Activated effector memory CD4-positive, alpha-beta T cell treated with Interleukin-2 at 50 U/mL for 16 hours (primary cell): ENCODE measurements around the gene OLFML2A.
"Not testable (repeated sequence)": the region's sequence is repeated elsewhere in the genome, so short reads cannot be mapped to it uniquely, and the experiment has no call there.

Source experiments
- DNase-seq: peaks from one replicate; pipeline ENCODE4 v3.0.0-alpha.2; 2020

Gene OLFML2A

DNA sequence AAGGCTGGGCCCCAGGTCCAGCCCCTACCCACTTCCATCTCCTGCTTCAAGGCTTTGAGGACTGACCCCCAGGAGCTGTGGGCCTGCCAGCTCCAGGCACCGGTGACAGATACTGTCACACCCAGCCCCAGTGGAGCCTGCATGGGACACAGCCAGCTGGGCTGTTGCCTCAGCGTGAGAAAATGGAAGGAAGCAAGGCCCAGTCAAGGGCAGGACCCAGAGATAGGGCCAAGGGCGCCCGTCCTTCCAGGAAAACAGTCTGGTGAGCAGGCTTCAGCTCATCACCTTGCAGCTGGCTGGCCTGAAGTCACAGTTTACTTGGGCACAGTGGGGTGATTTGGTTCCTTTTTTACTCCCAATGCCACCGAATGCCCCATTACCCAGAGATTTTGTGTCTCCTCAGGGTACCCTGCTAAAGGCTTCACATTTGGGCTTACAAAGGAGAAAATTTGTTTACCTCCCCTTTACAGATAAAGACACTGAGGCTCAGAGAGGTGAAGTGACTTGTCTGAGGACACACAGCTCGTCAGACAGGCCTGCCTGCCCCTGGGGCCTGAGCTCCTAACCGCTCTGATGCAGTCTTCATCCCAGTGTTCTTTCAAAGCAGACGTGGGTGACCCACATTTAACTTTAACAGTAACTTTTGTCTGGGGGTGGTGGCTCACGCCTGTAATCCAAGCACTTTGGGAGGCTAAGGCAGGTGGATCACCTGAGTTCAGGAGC, 54.9 kb downstream of the OLFML2A start:
- DNase-seq = no peak

GRCh38 chr9:124834591-124834990, 57.7 kb downstream of the OLFML2A start:
- no peak for DNase-seq

DNA sequence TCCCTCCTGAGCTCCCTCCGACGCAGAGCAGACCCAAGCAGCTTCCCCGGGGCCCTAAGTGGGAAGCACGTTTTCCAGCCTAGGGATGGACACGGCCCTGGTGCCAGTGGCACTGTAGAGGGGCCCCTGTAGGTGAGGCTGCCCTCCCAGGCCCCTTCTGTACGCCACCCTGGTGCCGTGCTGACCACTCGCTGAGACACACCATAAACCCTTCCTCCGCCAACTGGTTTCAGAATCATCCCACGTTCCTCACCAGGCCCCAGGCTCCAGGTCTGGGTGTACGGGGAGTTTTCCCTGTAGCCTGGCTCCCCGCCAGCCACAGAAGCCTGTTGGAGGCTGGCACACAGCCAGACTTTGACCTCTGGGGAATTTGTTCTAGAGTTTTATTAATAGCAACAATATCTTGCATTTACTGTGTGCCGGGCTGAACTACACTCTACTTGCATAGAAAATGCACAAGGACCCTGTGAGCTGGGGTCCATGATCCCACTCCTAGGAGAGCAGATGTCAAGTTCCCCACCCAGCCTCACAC, 58.2 kb downstream of the OLFML2A start:
- DNase-seq = no peak

- DNase-seq = not testable (repeated sequence)
Measured at GRCh38 chr9:124838132-124838531, 61.2 kb downstream of the OLFML2A start.

GRCh38 chr9:124838567-124839275, 61.8 kb downstream of the OLFML2A start:
- DNase-seq = not testable (repeated sequence)

DNA sequence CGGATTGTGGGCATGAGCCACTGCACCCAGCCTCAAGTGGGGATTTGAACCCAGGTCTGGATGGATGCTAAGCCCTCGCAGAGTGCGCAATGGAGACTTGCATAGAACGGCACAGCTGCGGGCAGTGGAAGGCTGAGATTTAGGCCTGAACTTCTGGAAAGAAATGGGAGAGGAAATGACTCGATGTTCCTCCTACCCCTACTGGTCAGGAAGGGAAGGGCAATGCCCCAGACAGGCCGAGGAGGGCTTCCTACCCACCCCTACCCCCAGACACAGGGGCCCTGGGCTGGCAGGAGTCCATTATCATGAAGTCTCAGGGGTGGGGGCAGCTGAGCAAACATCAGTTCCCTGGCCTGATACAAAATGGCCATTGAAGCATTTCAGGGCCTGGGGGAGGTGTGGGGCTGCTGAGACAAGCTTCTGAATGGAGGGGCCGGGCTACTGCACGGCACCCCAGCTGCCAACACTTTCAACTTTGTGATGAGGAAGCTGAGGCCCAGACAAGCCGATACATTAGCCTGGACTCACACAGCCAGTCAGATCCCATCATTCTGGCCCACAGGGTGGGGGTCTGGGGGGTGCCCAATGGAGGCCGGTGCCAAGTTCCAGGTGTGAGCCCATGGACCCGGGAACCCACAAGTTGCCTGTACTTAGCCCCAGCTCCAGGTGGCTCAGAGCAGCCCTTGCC, 62.8 kb downstream of the OLFML2A start:
- DNase-seq = no peak

DNA sequence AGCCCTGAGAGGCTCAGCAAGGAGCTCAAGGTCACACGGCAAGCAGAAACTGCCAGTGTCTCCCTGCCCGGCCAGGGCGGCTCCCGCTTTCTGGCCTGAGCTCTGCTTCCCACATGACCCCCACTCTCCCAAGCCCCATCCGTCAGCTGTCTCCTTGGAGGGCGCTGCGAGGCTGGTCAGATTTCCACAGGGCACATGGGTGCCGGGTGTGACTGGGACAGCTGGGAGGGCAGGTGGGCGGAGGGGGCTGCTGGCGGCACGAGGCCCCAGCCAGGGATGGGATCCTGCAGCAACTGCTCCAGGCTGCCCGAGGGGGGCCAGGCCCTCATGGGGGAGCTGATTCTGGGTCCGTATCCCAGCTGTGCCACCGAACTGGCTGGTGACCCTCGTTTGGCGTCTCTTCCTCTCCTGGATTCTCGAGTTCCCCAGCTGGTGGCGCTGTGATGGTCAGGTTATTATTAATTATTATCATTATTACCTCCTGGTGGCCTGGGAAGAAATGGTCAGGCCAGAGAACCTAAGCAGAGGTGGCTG, 63.4 kb downstream of the OLFML2A start:
- no peak for DNase-seq

GRCh38 chr9:124841075-124841821, 64.3 kb downstream of the OLFML2A start:
- no peak for DNase-seq

DNA sequence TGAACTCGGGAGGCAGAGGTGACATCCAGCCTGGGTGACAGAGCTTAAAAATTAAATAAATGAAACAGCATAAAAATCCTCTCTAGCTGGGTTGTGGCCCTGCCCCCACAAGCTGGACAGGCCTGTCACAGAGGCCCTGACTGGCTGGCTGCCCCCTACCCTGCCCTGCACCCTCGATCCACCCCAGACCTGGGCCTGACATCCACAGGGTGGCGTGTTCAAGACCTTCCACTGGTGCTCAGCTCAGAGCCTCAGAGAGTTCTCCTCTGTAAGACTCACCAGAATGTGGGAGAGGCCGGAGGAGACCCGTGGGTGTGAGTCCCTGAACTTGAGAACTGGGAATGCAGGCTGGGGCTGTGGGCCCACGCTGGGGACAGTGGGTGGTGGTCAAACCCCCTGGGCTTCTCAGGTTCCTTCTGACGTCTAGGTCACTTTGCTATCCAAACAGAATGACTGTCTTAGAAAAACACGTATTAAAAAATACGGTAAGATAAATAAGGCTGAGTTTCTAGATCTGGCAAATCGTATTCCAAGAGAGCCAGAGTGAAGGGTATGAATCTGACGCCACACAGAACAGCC, 66.6 kb downstream of the OLFML2A start:
- DNase-seq = no peak

DNA sequence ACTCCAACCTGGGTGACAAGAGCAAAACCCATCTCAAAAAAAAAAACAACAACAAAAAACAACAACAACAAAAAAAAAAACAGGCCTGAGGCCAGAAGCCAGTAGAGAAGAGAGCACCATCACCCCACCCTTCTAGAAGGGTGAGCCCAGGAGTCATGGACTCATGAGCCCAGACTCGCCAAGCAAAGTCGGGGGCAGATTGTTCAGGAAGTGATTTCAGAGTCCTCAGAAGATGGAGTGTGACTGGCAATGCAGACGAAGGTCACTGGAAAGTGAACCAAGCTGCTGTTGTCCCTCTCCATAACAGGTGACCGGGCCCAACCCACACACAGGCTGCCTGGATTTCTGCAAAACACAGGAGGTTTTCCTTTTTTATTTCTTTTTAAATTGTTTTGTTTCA, 67.4 kb downstream of the OLFML2A start:
- no peak for DNase-seq

DNA sequence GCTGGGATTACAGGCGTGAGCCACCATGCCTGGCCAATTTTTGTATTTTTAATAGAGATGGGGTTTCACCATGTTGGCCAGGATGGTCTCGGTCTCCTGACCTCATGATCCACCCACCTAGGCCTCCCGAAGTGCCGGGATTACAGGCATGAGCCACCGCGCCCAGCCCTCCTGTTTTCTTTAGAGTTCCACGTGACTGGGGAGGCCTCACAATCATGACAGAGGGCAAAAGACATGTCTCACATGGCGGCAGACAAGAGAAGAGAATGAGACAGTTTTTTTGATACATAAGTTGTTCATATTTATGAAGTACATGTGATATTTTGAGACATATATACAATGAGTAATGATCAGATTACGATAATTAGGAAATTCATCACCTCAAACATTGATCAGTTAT, 69.5 kb downstream of the OLFML2A start:
- not testable (repeated sequence) for DNase-seq

DNA sequence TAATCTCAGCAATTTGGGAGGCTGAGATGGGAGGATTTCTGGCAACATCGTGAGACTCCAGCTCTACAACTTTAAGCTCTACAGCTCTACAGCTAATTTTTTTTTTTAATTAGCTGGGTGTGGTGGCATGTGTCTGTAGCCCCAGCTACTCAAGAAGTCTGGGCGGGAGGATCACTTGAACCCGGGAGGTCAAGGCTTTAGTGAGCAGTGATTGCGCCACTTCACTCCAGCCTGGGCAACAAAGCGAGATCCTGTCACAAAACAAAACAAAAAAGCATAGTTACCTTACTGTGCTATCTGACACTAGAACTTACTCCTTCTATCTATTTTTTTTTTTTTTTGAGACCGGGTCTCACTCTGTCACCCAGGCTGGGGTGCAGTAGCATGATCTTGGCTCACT, 70.0 kb downstream of the OLFML2A start:
- DNase-seq = no peak

- DNase-seq = no peak
Measured at GRCh38 chr9:124849801-124850200, 72.9 kb downstream of the OLFML2A start.

GRCh38 chr9:124852121-124852828, 75.3 kb downstream of the OLFML2A start:
- no peak for DNase-seq

DNA sequence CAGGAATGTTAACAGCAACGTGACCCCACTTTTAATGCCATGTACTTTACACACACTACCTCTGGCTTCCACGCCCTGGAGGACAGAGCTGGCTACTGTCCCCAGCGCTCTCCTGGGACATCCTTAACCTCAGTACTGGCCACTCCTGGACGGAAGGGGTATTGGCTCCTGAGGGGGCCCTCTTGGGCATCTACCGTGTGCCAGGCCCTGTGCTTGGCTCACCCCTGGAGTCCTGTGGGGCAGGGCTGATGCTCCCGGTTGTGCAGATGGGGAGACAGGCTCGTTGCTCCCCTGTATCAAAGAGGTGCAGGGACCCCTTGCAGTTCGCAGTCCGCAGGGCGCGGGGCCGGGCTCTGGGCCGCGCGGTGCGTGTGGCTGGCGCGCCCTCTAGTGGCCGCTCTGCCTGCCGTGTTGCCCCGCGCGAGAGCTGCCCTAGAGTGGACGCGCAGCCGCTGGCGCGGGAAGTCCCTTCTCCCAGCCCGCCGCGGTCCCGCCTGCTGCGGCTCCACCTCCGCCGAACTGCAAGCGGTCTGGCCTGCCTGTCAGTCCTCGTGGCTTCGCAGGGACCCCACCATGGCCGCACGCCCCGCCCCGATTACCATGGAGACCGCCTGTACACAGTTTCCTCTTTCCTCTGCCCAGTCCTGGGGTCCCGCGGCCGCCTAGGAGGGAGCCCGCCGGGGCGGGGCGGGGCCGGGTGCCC, 76.0 kb downstream of the OLFML2A start, which contains the start of gene WDR38:
WDR38 (plus strand) TSS at position 632 of the 703 bp plus-strand sequence. CDS start 72 bp downstream, outside the sequence.
- peak; percentile 67 for DNase-seq

GRCh38 chr9:124853605-124854143, 76.7 kb downstream of the OLFML2A start:
- no peak for DNase-seq

DNA sequence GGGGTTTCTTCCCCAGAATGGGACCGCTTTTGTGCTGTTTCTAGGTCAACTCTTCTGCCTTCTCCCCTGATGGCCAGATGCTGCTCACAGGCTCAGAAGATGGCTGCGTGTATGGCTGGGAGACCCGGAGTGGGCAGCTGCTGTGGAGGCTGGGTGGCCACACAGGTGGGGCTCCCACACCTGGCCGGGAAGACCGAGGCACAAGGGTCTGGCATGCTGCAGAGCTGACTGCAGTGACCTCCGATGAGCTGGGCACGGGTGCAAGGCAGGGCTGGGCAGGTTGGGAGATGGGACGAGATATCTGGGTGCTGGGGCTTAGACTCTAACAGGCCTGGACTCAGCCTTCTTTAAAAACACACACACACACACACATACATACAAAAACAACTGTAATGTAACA, 77.2 kb downstream of the OLFML2A start:
- no peak for DNase-seq

GRCh38 chr9:124854822-124855221, 77.9 kb downstream of the OLFML2A start:
- DNase-seq = no peak

DNA sequence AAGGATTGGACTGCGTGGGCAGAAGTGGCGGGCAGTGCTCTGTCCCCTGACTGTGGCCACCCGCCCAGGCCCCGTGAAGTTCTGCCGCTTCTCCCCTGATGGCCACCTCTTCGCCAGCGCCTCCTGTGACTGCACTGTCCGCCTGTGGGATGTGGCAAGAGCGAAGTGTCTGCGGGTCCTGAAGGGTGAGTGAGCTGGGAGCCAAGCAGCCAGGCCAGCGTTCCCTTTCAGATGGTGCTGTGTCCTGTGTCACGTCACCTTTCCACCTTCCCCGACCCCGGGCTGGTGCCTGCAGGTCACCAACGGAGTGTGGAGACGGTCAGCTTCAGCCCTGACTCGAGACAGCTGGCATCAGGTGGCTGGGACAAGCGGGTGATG, 78.6 kb downstream of the OLFML2A start:
- DNase-seq = no peak

GRCh38 chr9:124855944-124856765, 79.2 kb downstream of the OLFML2A start:
- no peak for DNase-seq
